Tibial nerve (tissue), 4 donors: Measurements from ENCODE around the gene RASL10B.

Source experiments
- CTCF ChIP-seq, 5 experiments: fragments of 200-600 bp in 3 of 5; fragments of 450-650 bp in 2 of 5; sonication (generic) in 3 of 5; IDR thresholded peaks; one replicate each; pipeline ENCODE4 v1.5.1; 2016 to 2019; ENCODE audit warnings: antibody characterized with exemption in 5 of 5, mild to moderate bottlenecking in 3 of 5, moderate library complexity in 2 of 5
- EP300 ChIP-seq, 2 donors: sonication (generic); formaldehyde crosslinking; IDR thresholded peaks; one replicate each; pipeline ENCODE4 v1.6.1; 2017; ENCODE audit warnings: antibody characterized with exemption in 2 of 2, mild to moderate bottlenecking in 1 of 2
- POLR2A ChIP-seq, 2 donors: fragments of 450-650 bp; IDR thresholded peaks; one replicate each; pipeline ENCODE4 v1.6.1; 2017; ENCODE audit warnings: antibody characterized with exemption in 2 of 2, mild to moderate bottlenecking in 2 of 2, moderate library complexity in 2 of 2

DNA sequence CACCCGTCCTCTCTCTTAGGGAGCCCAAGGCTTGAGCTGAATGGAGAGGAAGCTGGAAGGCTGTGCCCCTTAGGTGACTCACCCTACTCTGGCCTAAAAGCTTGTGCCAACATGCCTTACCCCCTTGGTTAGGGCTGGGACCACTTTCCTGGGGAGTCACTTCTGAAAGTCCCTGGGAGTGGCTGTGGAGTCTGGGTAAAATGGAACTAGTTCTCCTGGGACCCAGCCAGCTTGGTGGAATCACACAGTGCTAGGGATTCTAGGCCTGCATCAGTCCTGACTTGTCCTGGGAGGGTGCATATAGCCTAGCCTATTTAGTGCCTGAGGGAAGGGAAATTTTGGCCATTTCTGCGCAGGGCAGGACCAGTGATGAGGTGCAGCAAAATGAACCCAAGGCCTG is 53.5 kb downstream of the RASL10B start:
- no peak for TF ChIP-seq CTCF (IDR thresholded peaks at IDR 0.05)
- no peak for TF ChIP-seq POLR2A (IDR thresholded peaks at IDR 0.05)
- TF ChIP-seq EP300 (IDR thresholded peaks at IDR 0.05): no peak
